HCT116 (cell line): ENCODE data around the gene MEIKIN.
"Not testable (repeated sequence)": the region's sequence is repeated elsewhere in the genome, so short reads cannot be mapped to it uniquely, and the experiment has no call there.

Experiments used
- EGR1 ChIP-seq: IDR thresholded peaks from 2 replicates; pipeline ENCODE4 v1.6.1; 2012; ENCODE audit warnings: low read depth
- EZH2 ChIP-seq: fragments of 200-600 bp; sonication (generic); IDR thresholded peaks from 2 replicates; pipeline ENCODE4 v1.6.1; 2017; ENCODE audit warnings: antibody characterized with exemption, mixed run types
- MAX ChIP-seq: IDR thresholded peaks from 2 replicates; pipeline ENCODE4 v1.6.1; 2012
- POLR2A ChIP-seq: IDR thresholded peaks from 2 replicates; pipeline ENCODE4 v1.7.0; 2011; ENCODE audit warnings: borderline replicate concordance; ENCODE audit not compliant: insufficient read depth, insufficient read length; ENCODE audit errors: extremely low read depth
- POLR2AphosphoS5 ChIP-seq: IDR thresholded peaks from 2 replicates; pipeline ENCODE4 v1.6.1; 2011; ENCODE audit warnings: mild to moderate bottlenecking, low read depth, low read length, moderate library complexity
- REST ChIP-seq: IDR thresholded peaks from 2 replicates; pipeline ENCODE4 v1.6.1; 2012; ENCODE audit warnings: low read depth
- SP1 ChIP-seq: IDR thresholded peaks from 2 replicates; pipeline ENCODE4 v1.6.1; 2012; ENCODE audit warnings: low read depth
- TCF7L2 ChIP-seq: IDR thresholded peaks from 2 replicates; pipeline ENCODE4 v1.7.0; 2011; ENCODE audit warnings: borderline replicate concordance, inconsistent platforms; ENCODE audit not compliant: insufficient read depth, insufficient read length; ENCODE audit errors: extremely low read depth
- ZNF274 ChIP-seq: fragments of 200-500 bp; sonication (Bioruptor generic); IDR thresholded peaks from 2 replicates; pipeline ENCODE4 v1.6.1; 2014; ENCODE audit warnings: mild to moderate bottlenecking, low read depth, low read length, inconsistent platforms
- TF ChIP-seq, protein P1 (sequence below), 3 experiments: fragments of 200-600 bp in 1 of 3; sonication (generic) in 1 of 3; IDR thresholded peaks in 2 of 3; conservative IDR thresholded peaks in 1 of 3; 2 replicates each; pipeline ENCODE4 v1.5.1; 2012 to 2017; ENCODE audit warnings: low read depth in 2 of 3, low read length in 2 of 3, antibody characterized with exemption in 1 of 3, borderline replicate concordance in 1 of 3, control low read depth in 1 of 3, mild to moderate bottlenecking in 1 of 3, mixed read lengths in 1 of 3, mixed run types in 1 of 3, moderate library complexity in 1 of 3; ENCODE audit not compliant: insufficient read depth in 1 of 3

GRCh38 chr5:131842971-131843370 is 102.5 kb downstream of the MEIKIN start:
- TF ChIP-seq, protein P1, sequence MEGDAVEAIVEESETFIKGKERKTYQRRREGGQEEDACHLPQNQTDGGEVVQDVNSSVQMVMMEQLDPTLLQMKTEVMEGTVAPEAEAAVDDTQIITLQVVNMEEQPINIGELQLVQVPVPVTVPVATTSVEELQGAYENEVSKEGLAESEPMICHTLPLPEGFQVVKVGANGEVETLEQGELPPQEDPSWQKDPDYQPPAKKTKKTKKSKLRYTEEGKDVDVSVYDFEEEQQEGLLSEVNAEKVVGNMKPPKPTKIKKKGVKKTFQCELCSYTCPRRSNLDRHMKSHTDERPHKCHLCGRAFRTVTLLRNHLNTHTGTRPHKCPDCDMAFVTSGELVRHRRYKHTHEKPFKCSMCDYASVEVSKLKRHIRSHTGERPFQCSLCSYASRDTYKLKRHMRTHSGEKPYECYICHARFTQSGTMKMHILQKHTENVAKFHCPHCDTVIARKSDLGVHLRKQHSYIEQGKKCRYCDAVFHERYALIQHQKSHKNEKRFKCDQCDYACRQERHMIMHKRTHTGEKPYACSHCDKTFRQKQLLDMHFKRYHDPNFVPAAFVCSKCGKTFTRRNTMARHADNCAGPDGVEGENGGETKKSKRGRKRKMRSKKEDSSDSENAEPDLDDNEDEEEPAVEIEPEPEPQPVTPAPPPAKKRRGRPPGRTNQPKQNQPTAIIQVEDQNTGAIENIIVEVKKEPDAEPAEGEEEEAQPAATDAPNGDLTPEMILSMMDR (IDR thresholded peaks at IDR 0.05 in 2 of 3, conservative IDR thresholded peaks at IDR 0.05 in 1 of 3; ENCODE audit: borderline replicate concordance in 1 of 3, insufficient read depth in 1 of 3, low read depth in 2 of 3, low read length in 2 of 3) = not testable (repeated sequence)
- not testable (repeated sequence) for TF ChIP-seq POLR2AphosphoS5, POLR2A, EZH2, REST, ZNF274, MAX, TCF7L2, EGR1, SP1
